Measurements from ENCODE around the gene MEX3D. TPM values are rescaled to one million over a fixed set of nuclear protein-coding genes. Genes with fewer than 3 reads are reported as not detected.

Gene MEX3D
- total and polyA plus RNA-seq, 2 experiments from 2014 or later: 4.5 to 49.7 TPM

DNA sequence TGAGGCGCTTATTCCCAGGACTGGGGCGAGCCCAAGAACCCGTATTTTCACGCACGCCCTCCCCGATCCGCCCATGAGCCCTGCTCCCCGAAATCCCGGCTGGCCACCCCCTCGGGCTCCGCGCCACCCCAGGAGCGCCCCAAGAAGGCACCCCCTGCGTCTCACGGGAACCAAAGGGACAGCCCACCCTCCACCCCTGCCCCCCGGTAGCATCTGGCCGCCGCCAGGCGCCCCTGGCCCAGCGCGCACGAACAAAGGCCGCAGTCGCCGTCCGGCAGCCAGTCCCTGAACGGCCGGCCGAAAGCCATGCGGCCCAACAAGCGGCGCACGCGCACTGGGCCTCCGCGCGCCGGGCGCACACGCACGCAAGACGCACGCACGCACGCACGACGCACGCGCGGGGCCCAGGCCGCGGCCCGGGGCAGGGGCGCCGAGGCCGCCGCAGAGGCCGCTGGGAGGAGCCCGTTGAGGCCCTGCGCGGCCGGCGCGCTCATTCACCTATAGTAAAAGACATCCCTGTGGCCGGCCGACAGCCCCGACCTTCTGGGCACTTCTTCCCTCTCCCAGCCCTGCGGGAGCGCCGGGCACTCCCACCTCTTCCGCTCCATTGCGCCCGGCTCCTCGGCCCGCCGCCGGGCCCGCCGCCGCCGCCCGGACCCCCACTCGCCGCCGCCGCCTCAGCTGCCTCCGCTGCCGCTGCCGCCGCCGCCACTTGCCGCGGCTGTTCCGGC is 24.1 kb upstream of the MEX3D start:
- TF ChIP-seq, protein P1, sequence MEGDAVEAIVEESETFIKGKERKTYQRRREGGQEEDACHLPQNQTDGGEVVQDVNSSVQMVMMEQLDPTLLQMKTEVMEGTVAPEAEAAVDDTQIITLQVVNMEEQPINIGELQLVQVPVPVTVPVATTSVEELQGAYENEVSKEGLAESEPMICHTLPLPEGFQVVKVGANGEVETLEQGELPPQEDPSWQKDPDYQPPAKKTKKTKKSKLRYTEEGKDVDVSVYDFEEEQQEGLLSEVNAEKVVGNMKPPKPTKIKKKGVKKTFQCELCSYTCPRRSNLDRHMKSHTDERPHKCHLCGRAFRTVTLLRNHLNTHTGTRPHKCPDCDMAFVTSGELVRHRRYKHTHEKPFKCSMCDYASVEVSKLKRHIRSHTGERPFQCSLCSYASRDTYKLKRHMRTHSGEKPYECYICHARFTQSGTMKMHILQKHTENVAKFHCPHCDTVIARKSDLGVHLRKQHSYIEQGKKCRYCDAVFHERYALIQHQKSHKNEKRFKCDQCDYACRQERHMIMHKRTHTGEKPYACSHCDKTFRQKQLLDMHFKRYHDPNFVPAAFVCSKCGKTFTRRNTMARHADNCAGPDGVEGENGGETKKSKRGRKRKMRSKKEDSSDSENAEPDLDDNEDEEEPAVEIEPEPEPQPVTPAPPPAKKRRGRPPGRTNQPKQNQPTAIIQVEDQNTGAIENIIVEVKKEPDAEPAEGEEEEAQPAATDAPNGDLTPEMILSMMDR (IDR thresholded peaks at IDR 0.05; ENCODE audit: low read depth, low read length): no peak
- H3K27me3 ChIP-seq: no peaks in the 10 kb centered on the region
- peaks cover 16% of the 10 kb centered on the region for H3K4me1 ChIP-seq (ENCODE audit: low read depth)
- peak overlapping the region; percentile 90 for H3K4me3 ChIP-seq
- H3K36me3 ChIP-seq: peaks cover 14% of the 10 kb centered on the region
- DNase-seq (ENCODE audit: low read depth in 1 of 2, low spot score in 1 of 2): peak; percentile 95 to 96
- H3K9me3 ChIP-seq (ENCODE audit: low read depth): no peaks in the 10 kb centered on the region
- peak overlapping the region; percentile 100 for H3K27ac ChIP-seq

DNA sequence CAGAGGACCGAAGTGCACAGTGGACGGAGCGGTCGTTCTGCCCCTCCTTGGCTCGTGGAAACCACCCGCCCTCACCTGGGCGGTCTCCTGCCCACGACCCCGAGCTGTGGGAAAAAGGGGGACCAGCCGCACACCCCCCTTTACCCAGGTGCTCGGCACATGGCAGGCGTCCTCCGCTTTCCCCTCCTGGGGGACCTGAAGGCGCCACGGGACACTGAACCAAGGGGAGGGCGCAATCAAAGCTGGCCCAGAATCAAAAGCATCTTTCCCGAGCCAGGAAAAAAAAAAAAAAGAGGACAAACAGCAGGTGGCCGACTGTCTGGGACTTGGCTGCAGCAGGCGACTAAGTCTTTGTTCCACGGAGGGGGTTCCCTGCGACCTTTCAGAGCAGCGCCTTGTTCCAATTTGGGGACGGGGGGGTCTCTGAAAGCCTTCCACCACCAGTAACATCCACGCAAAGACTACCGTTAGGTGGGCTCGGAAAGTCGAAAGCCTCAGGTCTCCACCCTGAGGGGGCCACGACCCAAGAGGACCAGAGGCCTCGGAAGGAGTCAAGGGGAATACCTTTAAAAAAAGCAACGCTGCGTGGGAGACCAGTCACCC is 23.4 kb upstream of the MEX3D start:
- no peaks in the 10 kb centered on the region for H3K9me3 ChIP-seq (ENCODE audit: low read depth)
- DNase-seq (ENCODE audit: low read depth in 1 of 2, low spot score in 1 of 2): peak; percentile 15 to 32
- TF ChIP-seq, protein P1 (IDR thresholded peaks at IDR 0.05; ENCODE audit: low read depth, low read length): no peak
- peaks cover 16% of the 10 kb centered on the region for H3K4me1 ChIP-seq (ENCODE audit: low read depth)
- H3K27ac ChIP-seq: peak overlapping the region; percentile 100
- H3K27me3 ChIP-seq: no peaks in the 10 kb centered on the region
- peak overlapping the region; percentile 90 for H3K4me3 ChIP-seq
- peaks cover 8% of the 10 kb centered on the region for H3K36me3 ChIP-seq

DNA sequence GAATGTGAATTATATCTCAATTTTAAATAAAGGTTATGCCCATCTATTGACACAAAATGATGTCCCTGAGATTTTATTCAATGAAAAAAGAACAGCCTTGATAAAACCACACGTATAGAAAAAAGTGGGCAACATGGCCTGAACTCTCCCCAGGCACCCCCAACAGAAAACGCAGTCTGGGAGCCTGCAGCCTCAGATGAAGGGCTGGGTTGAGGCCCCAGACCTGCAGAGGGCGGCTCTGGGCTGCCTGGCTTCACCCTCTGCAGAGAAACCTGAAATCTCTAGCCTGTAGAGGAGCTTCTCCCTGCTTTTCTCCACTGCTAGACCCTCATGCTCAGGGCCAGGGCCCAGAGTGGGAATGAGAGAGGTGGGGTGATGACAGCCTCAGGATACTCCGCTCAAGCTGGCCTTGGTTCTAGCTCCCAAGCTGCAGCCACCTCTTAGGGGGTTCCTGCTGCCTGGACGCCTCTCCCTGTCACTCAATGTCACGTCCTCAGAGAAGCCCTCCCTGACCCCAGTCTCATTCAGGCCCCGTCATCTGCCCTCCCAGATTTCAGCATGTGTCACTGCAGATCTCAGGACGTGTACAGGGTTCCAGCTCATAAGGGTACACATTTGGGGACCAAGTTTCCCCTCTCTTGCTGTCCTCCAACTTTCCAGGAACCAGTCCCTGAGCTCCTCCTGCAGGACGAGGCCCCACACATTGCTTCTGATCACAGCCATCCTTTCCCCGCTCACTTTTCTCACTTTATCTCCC is 22.7 kb upstream of the MEX3D start:
- Histone ChIP-seq H3K36me3 (peaks cover 6% of the 10 kb centered on the region), H3K4me3 (peak overlapping the region; percentile 90), H3K9me3 (ENCODE audit: low read depth) (no peaks in the 10 kb centered on the region), H3K27me3 (no peaks in the 10 kb centered on the region), H3K27ac (peak overlapping the region; percentile 100), H3K4me1 (ENCODE audit: low read depth) (peaks cover 16% of the 10 kb centered on the region)
- peak; percentile 31 to 59 for DNase-seq (ENCODE audit: low read depth in 1 of 2, low spot score in 1 of 2)
- TF ChIP-seq, protein P1 (IDR thresholded peaks at IDR 0.05; ENCODE audit: low read depth, low read length): peak; percentile 44

DNA sequence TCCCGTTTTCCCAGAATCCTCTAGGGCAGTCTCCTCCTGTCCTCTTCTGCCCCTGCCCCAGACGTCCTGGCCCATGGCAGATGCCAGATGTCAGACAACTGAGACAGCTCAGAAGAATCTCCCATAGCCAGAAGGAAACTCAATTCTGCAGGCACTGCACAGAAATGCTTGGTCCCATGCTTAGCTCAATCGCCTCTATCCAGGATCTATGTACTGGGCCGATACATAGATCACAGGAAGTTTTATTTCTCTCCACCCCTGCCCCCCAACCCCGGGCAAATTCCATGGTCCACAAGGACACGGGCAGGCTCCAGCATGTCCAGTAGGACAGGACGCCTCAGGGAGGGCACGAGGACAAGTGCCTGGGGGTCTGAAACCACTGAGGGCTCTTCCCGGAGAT is 19.7 kb upstream of the MEX3D start:
- H3K4me1 ChIP-seq (ENCODE audit: low read depth): peaks cover 12% of the 10 kb centered on the region
- H3K27me3 ChIP-seq: no peaks in the 10 kb centered on the region
- H3K9me3 ChIP-seq (ENCODE audit: low read depth): no peaks in the 10 kb centered on the region
- no peak for DNase-seq (ENCODE audit: low read depth in 1 of 2, low spot score in 1 of 2)
- TF ChIP-seq, protein P1 (IDR thresholded peaks at IDR 0.05; ENCODE audit: low read depth, low read length): no peak
- peaks cover 5% of the 10 kb centered on the region for H3K36me3 ChIP-seq
- H3K27ac ChIP-seq: peak overlapping the region; percentile 7
- no peak overlapping the region for H3K4me3 ChIP-seq

DNA sequence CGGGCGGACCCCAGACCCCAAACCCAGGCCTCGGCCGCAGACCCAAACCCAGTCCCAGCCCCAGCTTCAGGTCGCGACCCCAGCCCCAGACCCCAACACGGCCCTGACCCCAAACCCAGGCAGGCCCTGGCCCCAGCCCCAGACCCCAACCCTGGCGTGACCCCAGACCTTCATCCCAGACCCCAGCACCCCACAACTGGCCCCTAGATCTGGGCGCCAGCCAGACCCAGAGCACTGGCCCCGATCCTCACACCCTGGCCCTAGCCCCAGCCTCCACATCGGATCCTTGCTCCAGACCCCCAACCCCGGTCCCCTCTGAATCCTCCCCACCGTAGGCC is 17.1 kb upstream of the MEX3D start:
- Histone ChIP-seq H3K4me3 (no peak overlapping the region), H3K36me3 (peaks cover 26% of the 10 kb centered on the region)
- no peak for DNase-seq (ENCODE audit: low read depth in 1 of 2, low spot score in 1 of 2)

More for the DNA sequence above, 17.1 kb upstream of the MEX3D start:
- no peak overlapping the region for H3K27ac ChIP-seq
- H3K9me3 ChIP-seq (ENCODE audit: low read depth): no peaks in the 10 kb centered on the region
- H3K27me3 ChIP-seq: no peaks in the 10 kb centered on the region
- TF ChIP-seq, protein P1 (IDR thresholded peaks at IDR 0.05; ENCODE audit: low read depth, low read length): no peak
- no peaks in the 10 kb centered on the region for H3K4me1 ChIP-seq (ENCODE audit: low read depth)
